PC-3 (cell line): ENCODE measurements around the gene FAHD1.

Experiments used
- CTCF ChIP-seq: fragments of 300-600 bp; sonication (generic); conservative IDR thresholded peaks from 2 replicates; pipeline ENCODE4 v1.5.1; 2017; ENCODE audit warnings: antibody characterized with exemption, low read depth, mild to moderate bottlenecking, low read length
- EZH2 ChIP-seq: fragments of 300-600 bp; sonication (generic); IDR thresholded peaks from one replicate; pipeline ENCODE4 v1.6.1; 2017; ENCODE audit warnings: antibody characterized with exemption, mild to moderate bottlenecking, low read length; ENCODE audit not compliant: unreplicated experiment
- EZH2phosphoT487 ChIP-seq: fragments of 300-600 bp; sonication (generic); IDR thresholded peaks from 2 replicates; pipeline ENCODE4 v1.6.1; 2018; ENCODE audit warnings: mild to moderate bottlenecking, antibody characterized with exemption, low read length, borderline replicate concordance

GRCh38 chr16:1820096-1820945 is 6.7 kb upstream of the FAHD1 start:
- TF ChIP-seq CTCF (no peak), EZH2 (no peak), EZH2phosphoT487 (no peak)
